ENCODE results near the gene LHX4.

LHX4 gene

GRCh38 chr1:180217006-180217405 is 13.1 kb upstream of the LHX4 start:
- H3K4me3 ChIP-seq (ENCODE audit: low read length), result no peak overlapping the region
- no peaks in the 10 kb centered on the region for H4K20me1 ChIP-seq (ENCODE audit: control insufficient read depth, insufficient read depth, low read depth, low read length)
- H3F3A ChIP-seq (ENCODE audit: control insufficient read depth, insufficient read depth), result no peaks in the 10 kb centered on the region
- H3K36me3 ChIP-seq (ENCODE audit: control insufficient read depth, low read length), result no peaks in the 10 kb centered on the region
- no peak overlapping the region for H3K27ac ChIP-seq (ENCODE audit: low read depth, low read length)
- H3K79me2 ChIP-seq (ENCODE audit: control insufficient read depth, low read length), result no peaks in the 10 kb centered on the region
- TF ChIP-seq CTCF (IDR thresholded peaks at IDR 0.05; ENCODE audit: low read depth, low read length, poor library complexity, severe bottlenecking) (no peak), EZH2phosphoT487 (IDR thresholded peaks at IDR 0.05; ENCODE audit: borderline replicate concordance, low read length) (no peak)
- no peaks in the 10 kb centered on the region for H3K9me3 ChIP-seq (ENCODE audit: control insufficient read depth, insufficient read depth, low read length)
- no peaks in the 10 kb centered on the region for H3K9me2 ChIP-seq (replicated peaks; ENCODE audit: control insufficient read depth, low read length)
- no peaks in the 10 kb centered on the region for H3K4me1 ChIP-seq (ENCODE audit: control insufficient read depth, low read length)
- no peaks in the 10 kb centered on the region for H3K27me3 ChIP-seq (ENCODE audit: control insufficient read depth, low read length)
- no peak overlapping the region for H3K4me2 ChIP-seq (ENCODE audit: low read length)

DNA sequence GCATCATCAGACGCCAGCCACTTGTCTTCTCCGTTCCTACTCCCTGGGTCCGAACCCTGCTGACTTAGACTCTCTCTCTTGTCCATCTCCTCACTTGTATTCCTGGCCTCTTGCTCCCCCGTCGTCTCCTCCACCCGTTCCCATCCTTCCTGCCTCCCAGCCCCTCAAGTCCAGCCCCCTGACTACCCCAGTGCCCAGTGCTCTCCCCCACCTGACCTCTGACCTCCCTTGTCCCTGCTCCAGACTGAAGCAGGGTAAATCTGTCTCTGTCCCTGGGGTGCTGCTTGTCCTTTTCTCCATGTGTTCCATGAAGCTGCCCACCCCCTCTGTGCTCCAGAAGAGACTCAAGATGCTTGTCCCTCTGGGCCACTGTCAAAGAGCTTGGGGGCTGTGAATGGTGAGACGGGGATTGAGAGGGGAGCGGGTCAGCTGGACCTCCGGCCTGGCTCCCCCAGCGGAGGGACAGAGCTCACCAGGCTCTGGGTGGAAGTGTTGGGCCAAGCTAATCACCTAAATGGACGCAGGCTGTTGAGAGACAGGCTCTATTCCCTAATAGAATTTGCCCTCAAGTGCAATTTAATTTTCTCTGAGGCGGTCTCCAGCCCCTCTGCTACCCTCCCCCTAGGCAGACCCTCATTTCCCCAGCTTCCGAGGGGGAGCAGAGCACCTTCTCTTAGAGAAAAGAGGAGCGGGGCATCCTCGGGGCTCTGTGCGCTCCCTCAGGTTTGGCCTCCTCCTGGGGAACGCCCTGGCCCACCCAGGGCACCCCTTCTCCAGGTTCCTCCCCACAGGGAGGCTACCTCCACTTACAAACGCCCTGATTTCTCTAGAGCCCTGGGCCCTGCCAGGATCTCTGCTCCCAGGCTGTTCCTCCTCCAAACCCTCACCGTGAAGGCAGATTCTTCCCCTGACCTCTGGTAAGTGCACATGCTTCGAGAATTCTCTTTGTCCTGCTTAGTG is 11.0 kb upstream of the LHX4 start:
- Histone ChIP-seq H3K4me1 (ENCODE audit: control insufficient read depth, low read length) (no peaks in the 10 kb centered on the region), H3K4me2 (ENCODE audit: low read length) (no peak overlapping the region), H3K79me2 (ENCODE audit: control insufficient read depth, low read length) (no peaks in the 10 kb centered on the region), H3K9me3 (ENCODE audit: control insufficient read depth, insufficient read depth, low read length) (no peaks in the 10 kb centered on the region), H3K36me3 (ENCODE audit: control insufficient read depth, low read length) (no peaks in the 10 kb centered on the region), H4K20me1 (ENCODE audit: control insufficient read depth, insufficient read depth, low read depth, low read length) (no peaks in the 10 kb centered on the region), H3K9me2 (replicated peaks; ENCODE audit: control insufficient read depth, low read length) (no peaks in the 10 kb centered on the region), H3K27ac (ENCODE audit: low read depth, low read length) (no peak overlapping the region), H3K27me3 (ENCODE audit: control insufficient read depth, low read length) (no peaks in the 10 kb centered on the region), H3K4me3 (ENCODE audit: low read length) (no peak overlapping the region), H3F3A (ENCODE audit: control insufficient read depth, insufficient read depth) (no peaks in the 10 kb centered on the region)
- no peak for TF ChIP-seq EZH2phosphoT487 (IDR thresholded peaks at IDR 0.05; ENCODE audit: borderline replicate concordance, low read length)

GRCh38 chr1:180219776-180220175 is 10.3 kb upstream of the LHX4 start:
- no peak overlapping the region for H3K27ac ChIP-seq (ENCODE audit: low read depth, low read length)
- H3K4me2 ChIP-seq (ENCODE audit: low read length), result no peak overlapping the region
- no peaks in the 10 kb centered on the region for H3K36me3 ChIP-seq (ENCODE audit: control insufficient read depth, low read length)
- H3F3A ChIP-seq (ENCODE audit: control insufficient read depth, insufficient read depth), result no peaks in the 10 kb centered on the region
- TF ChIP-seq CTCF (IDR thresholded peaks at IDR 0.05; ENCODE audit: low read depth, low read length, poor library complexity, severe bottlenecking) (no peak), EZH2phosphoT487 (IDR thresholded peaks at IDR 0.05; ENCODE audit: borderline replicate concordance, low read length) (no peak)
- H4K20me1 ChIP-seq (ENCODE audit: control insufficient read depth, insufficient read depth, low read depth, low read length), result no peaks in the 10 kb centered on the region
- no peaks in the 10 kb centered on the region for H3K79me2 ChIP-seq (ENCODE audit: control insufficient read depth, low read length)
- H3K4me1 ChIP-seq (ENCODE audit: control insufficient read depth, low read length), result no peaks in the 10 kb centered on the region
- H3K9me2 ChIP-seq (replicated peaks; ENCODE audit: control insufficient read depth, low read length), result no peaks in the 10 kb centered on the region
- H3K9me3 ChIP-seq (ENCODE audit: control insufficient read depth, insufficient read depth, low read length), result no peaks in the 10 kb centered on the region
- H3K4me3 ChIP-seq (ENCODE audit: low read length), result no peak overlapping the region
- no peaks in the 10 kb centered on the region for H3K27me3 ChIP-seq (ENCODE audit: control insufficient read depth, low read length)

- no peaks in the 10 kb centered on the region for H4K20me1 ChIP-seq (ENCODE audit: control insufficient read depth, insufficient read depth, low read depth, low read length)
- no peaks in the 10 kb centered on the region for H3F3A ChIP-seq (ENCODE audit: control insufficient read depth, insufficient read depth)
- TF ChIP-seq CTCF (IDR thresholded peaks at IDR 0.05; ENCODE audit: low read depth, low read length, poor library complexity, severe bottlenecking) (no peak), EZH2phosphoT487 (IDR thresholded peaks at IDR 0.05; ENCODE audit: borderline replicate concordance, low read length) (no peak)
- no peaks in the 10 kb centered on the region for H3K79me2 ChIP-seq (ENCODE audit: control insufficient read depth, low read length)
- peaks cover 17% of the 10 kb centered on the region for H3K4me1 ChIP-seq (ENCODE audit: control insufficient read depth, low read length)
- H3K9me2 ChIP-seq (replicated peaks; ENCODE audit: control insufficient read depth, low read length), result no peaks in the 10 kb centered on the region
- no peak overlapping the region for H3K27ac ChIP-seq (ENCODE audit: low read depth, low read length)
- H3K9me3 ChIP-seq (ENCODE audit: control insufficient read depth, insufficient read depth, low read length), result peaks cover 3% of the 10 kb centered on the region; the same call in 1 of the 2 replicates
- no peaks in the 10 kb centered on the region for H3K27me3 ChIP-seq (ENCODE audit: control insufficient read depth, low read length)
- no peak overlapping the region for H3K4me3 ChIP-seq (ENCODE audit: low read length)
- H3K36me3 ChIP-seq (ENCODE audit: control insufficient read depth, low read length), result no peaks in the 10 kb centered on the region
- H3K4me2 ChIP-seq (ENCODE audit: low read length), result no peak overlapping the region
Observed at GRCh38 chr1:180221462-180221861, 8.6 kb upstream of the LHX4 start.

All from DOHH2 (cell line).